Suprapubic skin (tissue), 4 donors: ENCODE measurements around the gene POMGNT1.

ENCODE experiments used
- POLR2A ChIP-seq, 2 donors: fragments of 450-650 bp; IDR thresholded peaks; one replicate each; pipeline ENCODE4 v1.6.1; 2017; ENCODE audit warnings: antibody characterized with exemption in 2 of 2, mild to moderate bottlenecking in 2 of 2, moderate library complexity in 2 of 2
- POLR2AphosphoS5 ChIP-seq, 3 donors: sonication (generic); formaldehyde crosslinking; IDR thresholded peaks; one replicate each; pipeline ENCODE4 v1.6.1; 2017; ENCODE audit warnings: antibody characterized with exemption in 3 of 3

- no peak for TF ChIP-seq POLR2A (IDR thresholded peaks at IDR 0.05)
- no peak for TF ChIP-seq POLR2AphosphoS5 (IDR thresholded peaks at IDR 0.05)
Observed at GRCh38 chr1:46157916-46158311, 40.3 kb downstream of the POMGNT1 start.
